ENCODE measurements around the gene STAT6. TPM values are rescaled to one million over a fixed set of nuclear protein-coding genes. Genes with fewer than 3 reads are reported as not detected.

Gene STAT6
- total RNA-seq, 1 donor from 2014 or later: 33.8 TPM

- H3K27ac Mint-ChIP-seq (ENCODE audit: unreplicated experiment): no peak overlapping the region
- Histone ChIP-seq H3K9me3 (ENCODE audit: insufficient read depth, low read depth, low read length) (no peaks in the 10 kb centered on the region), H3K4me1 (ENCODE audit: insufficient read depth, low read length) (peaks cover 5% of the 10 kb centered on the region), H3K4me2 (ENCODE audit: low read length) (no peak overlapping the region), H3K27me3 (ENCODE audit: insufficient read depth, low read length) (no peaks in the 10 kb centered on the region), H2AFZ (ENCODE audit: low read depth, low read length) (no peak overlapping the region), H3K27ac (ENCODE audit: low read depth, low read length) (no peak overlapping the region), H3K79me2 (ENCODE audit: insufficient read depth, low read length) (no peaks in the 10 kb centered on the region), H3K36me3 (ENCODE audit: insufficient read depth, low read length) (no peaks in the 10 kb centered on the region), H4K20me1 (ENCODE audit: insufficient read depth, low read length) (no peaks in the 10 kb centered on the region), H3K4me3 (ENCODE audit: insufficient read depth, low read depth, low read length) (no peak overlapping the region), H3K9ac (ENCODE audit: low read length) (no peak overlapping the region)
- peaks cover 7% of the 10 kb centered on the region for H3K27me3 Mint-ChIP-seq (ENCODE audit: low read depth, unreplicated experiment)
- H3K4me3 Mint-ChIP-seq (ENCODE audit: unreplicated experiment): no peak overlapping the region
- DNase-seq (ENCODE audit: low read depth) (no peak), FAIRE-seq (no peak)
- H3K9me3 Mint-ChIP-seq (ENCODE audit: unreplicated experiment): peaks cover 1% of the 10 kb centered on the region
- H3K4me1 Mint-ChIP-seq (ENCODE audit: low read depth, unreplicated experiment): peaks cover 10% of the 10 kb centered on the region
- no peak for TF ChIP-seq EZH2 (IDR thresholded peaks at IDR 0.05; ENCODE audit: insufficient read depth, low read length)
- no peak for TF ChIP-seq CTCF (IDR thresholded peaks at IDR 0.05; ENCODE audit: insufficient read depth, low read depth, low read length)
- peaks cover 6% of the 10 kb centered on the region for H3K36me3 Mint-ChIP-seq (ENCODE audit: low read depth, unreplicated experiment)
Measured at GRCh38 chr12:57119294-57120085, 8.3 kb upstream of the STAT6 start.

- no peaks in the 10 kb centered on the region for H3K36me3 ChIP-seq (ENCODE audit: insufficient read depth, low read length)
- peaks cover 9% of the 10 kb centered on the region for H3K27me3 Mint-ChIP-seq (ENCODE audit: low read depth, unreplicated experiment)
- no peaks in the 10 kb centered on the region for H3K9me3 ChIP-seq (ENCODE audit: insufficient read depth, low read depth, low read length)
- DNase-seq (ENCODE audit: low read depth) (no peak), FAIRE-seq (no peak)
- no peak for TF ChIP-seq CTCF (IDR thresholded peaks at IDR 0.05; ENCODE audit: insufficient read depth, low read depth, low read length)
- TF ChIP-seq EZH2 (IDR thresholded peaks at IDR 0.05; ENCODE audit: insufficient read depth, low read length): no peak
- peak overlapping the region; percentile 59 for H2AFZ ChIP-seq (ENCODE audit: low read depth, low read length)
- H3K36me3 Mint-ChIP-seq (ENCODE audit: low read depth, unreplicated experiment): peaks cover 6% of the 10 kb centered on the region
- H3K27ac Mint-ChIP-seq (ENCODE audit: unreplicated experiment): no peak overlapping the region
- no peaks in the 10 kb centered on the region for H3K79me2 ChIP-seq (ENCODE audit: insufficient read depth, low read length)
- peaks cover 5% of the 10 kb centered on the region for H3K4me1 ChIP-seq (ENCODE audit: insufficient read depth, low read length)
- no peaks in the 10 kb centered on the region for H4K20me1 ChIP-seq (ENCODE audit: insufficient read depth, low read length)
- no peak overlapping the region for H3K4me2 ChIP-seq (ENCODE audit: low read length)
- no peak overlapping the region for H3K4me3 ChIP-seq (ENCODE audit: insufficient read depth, low read depth, low read length)
- H3K9ac ChIP-seq (ENCODE audit: low read length): no peak overlapping the region
- no peaks in the 10 kb centered on the region for H3K27me3 ChIP-seq (ENCODE audit: insufficient read depth, low read length)
- peaks cover 10% of the 10 kb centered on the region for H3K4me1 Mint-ChIP-seq (ENCODE audit: low read depth, unreplicated experiment)
- no peak overlapping the region for H3K4me3 Mint-ChIP-seq (ENCODE audit: unreplicated experiment)
- H3K9me3 Mint-ChIP-seq (ENCODE audit: unreplicated experiment): peaks cover 1% of the 10 kb centered on the region
- H3K27ac ChIP-seq (ENCODE audit: low read depth, low read length): no peak overlapping the region
Measured at GRCh38 chr12:57118711-57119271, 7.6 kb upstream of the STAT6 start.

Measured in astrocyte (in vitro differentiated cells and primary cell).